ENCODE results near the gene ENKUR. TPM values are rescaled to one million over a fixed set of nuclear protein-coding genes. Genes with fewer than 3 reads are reported as not detected.

Gene ENKUR
- total RNA-seq, 1 donor from 2014 or later: not detected

DNA sequence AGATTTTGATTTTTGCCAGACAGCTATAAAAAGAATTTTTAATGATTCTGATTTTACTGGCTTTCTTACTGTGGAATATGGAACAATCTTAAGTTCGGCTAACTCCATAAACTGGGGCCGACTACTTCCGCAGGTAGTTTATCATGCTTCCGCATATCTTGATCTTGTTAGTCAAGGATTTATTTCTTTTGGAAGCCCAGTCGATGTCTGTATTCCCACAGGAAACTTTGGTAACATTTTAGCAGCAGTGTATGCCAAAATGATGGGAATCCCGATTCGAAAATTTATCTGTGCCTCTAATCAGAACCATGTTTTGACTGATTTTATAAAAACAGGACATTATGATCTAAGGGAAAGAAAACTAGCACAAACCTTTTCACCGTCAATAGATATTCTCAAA lies 8.6 kb upstream of the ENKUR start:
- TF ChIP-seq, protein P1, sequence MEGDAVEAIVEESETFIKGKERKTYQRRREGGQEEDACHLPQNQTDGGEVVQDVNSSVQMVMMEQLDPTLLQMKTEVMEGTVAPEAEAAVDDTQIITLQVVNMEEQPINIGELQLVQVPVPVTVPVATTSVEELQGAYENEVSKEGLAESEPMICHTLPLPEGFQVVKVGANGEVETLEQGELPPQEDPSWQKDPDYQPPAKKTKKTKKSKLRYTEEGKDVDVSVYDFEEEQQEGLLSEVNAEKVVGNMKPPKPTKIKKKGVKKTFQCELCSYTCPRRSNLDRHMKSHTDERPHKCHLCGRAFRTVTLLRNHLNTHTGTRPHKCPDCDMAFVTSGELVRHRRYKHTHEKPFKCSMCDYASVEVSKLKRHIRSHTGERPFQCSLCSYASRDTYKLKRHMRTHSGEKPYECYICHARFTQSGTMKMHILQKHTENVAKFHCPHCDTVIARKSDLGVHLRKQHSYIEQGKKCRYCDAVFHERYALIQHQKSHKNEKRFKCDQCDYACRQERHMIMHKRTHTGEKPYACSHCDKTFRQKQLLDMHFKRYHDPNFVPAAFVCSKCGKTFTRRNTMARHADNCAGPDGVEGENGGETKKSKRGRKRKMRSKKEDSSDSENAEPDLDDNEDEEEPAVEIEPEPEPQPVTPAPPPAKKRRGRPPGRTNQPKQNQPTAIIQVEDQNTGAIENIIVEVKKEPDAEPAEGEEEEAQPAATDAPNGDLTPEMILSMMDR (IDR thresholded peaks at IDR 0.05): no peak
- no peak for TF ChIP-seq EZH2phosphoT487 (IDR thresholded peaks at IDR 0.05)
- no peak for TF ChIP-seq EZH2 (IDR thresholded peaks at IDR 0.05)
- H3K27me3 Mint-ChIP-seq (ENCODE audit: insufficient read depth, low read depth): no peaks in the 10 kb centered on the region
- H3K4me1 Mint-ChIP-seq: no peaks in the 10 kb centered on the region
- Histone ChIP-seq H3K9me3 (ENCODE audit: low read depth) (no peaks in the 10 kb centered on the region), H3K9ac (no peak overlapping the region), H3K4me2 (no peak overlapping the region), H2AFZ (replicated peaks) (no peak overlapping the region), H3K79me2 (ENCODE audit: low read depth) (peaks cover 3% of the 10 kb centered on the region), H3K27me3 (no peaks in the 10 kb centered on the region), H3K4me1 (no peaks in the 10 kb centered on the region), H3K4me3 (no peak overlapping the region), H3K27ac (no peak overlapping the region), H3K36me3 (no peaks in the 10 kb centered on the region), H3F3A (ENCODE audit: low read depth) (no peaks in the 10 kb centered on the region), H4K20me1 (ENCODE audit: low read depth) (no peaks in the 10 kb centered on the region)
- H3K36me3 Mint-ChIP-seq: peaks cover 19% of the 10 kb centered on the region
- no peak overlapping the region for H3K27ac Mint-ChIP-seq
- H3K4me3 Mint-ChIP-seq: no peak overlapping the region
- DNase-seq (ENCODE audit: low spot score): no peak
- no peaks in the 10 kb centered on the region for H3K9me3 Mint-ChIP-seq

DNA sequence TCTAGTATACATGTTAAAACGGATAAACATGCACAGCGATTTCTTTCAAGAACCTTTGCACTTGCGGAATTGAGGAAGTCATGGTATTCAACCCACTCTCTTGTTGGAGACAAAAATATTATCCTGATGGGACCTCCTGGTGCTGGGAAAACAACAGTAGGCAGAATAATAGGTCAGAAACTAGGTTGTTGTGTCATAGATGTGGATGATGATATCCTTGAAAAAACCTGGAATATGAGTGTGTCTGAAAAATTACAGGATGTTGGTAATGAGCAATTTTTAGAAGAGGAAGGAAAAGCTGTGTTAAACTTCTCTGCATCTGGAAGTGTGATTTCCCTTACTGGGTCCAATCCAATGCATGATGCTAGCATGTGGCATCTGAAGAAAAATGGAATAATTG lies 7.3 kb upstream of the ENKUR start:
- H3K27ac Mint-ChIP-seq: no peak overlapping the region
- DNase-seq (ENCODE audit: low spot score): no peak

DNA sequence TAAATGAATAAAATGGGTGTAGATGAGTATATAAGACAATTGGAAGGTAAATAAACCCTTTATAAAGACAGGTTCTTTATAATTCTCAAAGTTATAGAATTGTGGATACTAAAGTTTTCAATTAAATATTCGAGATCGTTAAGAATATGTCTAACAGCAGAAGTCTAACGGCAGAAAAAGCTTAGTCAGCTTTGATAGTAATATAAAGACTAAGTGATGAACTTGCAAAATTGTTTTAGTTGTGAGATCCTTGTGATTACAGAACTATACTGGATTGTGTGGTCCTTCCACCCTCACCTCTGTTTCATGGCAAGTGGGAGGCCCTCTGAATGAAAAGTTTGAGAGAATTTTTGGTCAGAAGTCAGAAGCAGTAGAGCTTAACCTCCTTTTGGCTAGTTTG lies 2.7 kb upstream of the ENKUR start:
- Histone ChIP-seq H3K36me3 (no peaks in the 10 kb centered on the region), H3K27me3 (no peaks in the 10 kb centered on the region), H3K4me2 (no peak overlapping the region), H2AFZ (replicated peaks) (no peak overlapping the region), H3K4me3 (no peak overlapping the region), H4K20me1 (ENCODE audit: low read depth) (no peaks in the 10 kb centered on the region), H3K27ac (no peak overlapping the region), H3K9me3 (ENCODE audit: low read depth) (no peaks in the 10 kb centered on the region), H3K9ac (no peak overlapping the region), H3K79me2 (ENCODE audit: low read depth) (peaks cover 25% of the 10 kb centered on the region), H3F3A (ENCODE audit: low read depth) (peaks cover 26% of the 10 kb centered on the region), H3K4me1 (peaks cover 10% of the 10 kb centered on the region)
- H3K27ac Mint-ChIP-seq: no peak overlapping the region
- no peak overlapping the region for H3K4me3 Mint-ChIP-seq
- H3K9me3 Mint-ChIP-seq: no peaks in the 10 kb centered on the region
- H3K36me3 Mint-ChIP-seq: peaks cover 17% of the 10 kb centered on the region
- H3K4me1 Mint-ChIP-seq: peaks cover 28% of the 10 kb centered on the region
- DNase-seq (ENCODE audit: low spot score): no peak
- H3K27me3 Mint-ChIP-seq (ENCODE audit: insufficient read depth, low read depth): peaks cover 3% of the 10 kb centered on the region
- TF ChIP-seq, protein P1 (IDR thresholded peaks at IDR 0.05): no peak
- TF ChIP-seq EZH2 (IDR thresholded peaks at IDR 0.05) (no peak), EZH2phosphoT487 (IDR thresholded peaks at IDR 0.05) (no peak)

More for the DNA sequence above, 7.3 kb upstream of the ENKUR start:
- Histone ChIP-seq H3K4me1 (peaks cover under 1% of the 10 kb centered on the region), H4K20me1 (ENCODE audit: low read depth) (no peaks in the 10 kb centered on the region), H3K4me3 (no peak overlapping the region), H3K27me3 (no peaks in the 10 kb centered on the region), H3K27ac (no peak overlapping the region), H3K4me2 (no peak overlapping the region), H3K9me3 (ENCODE audit: low read depth) (no peaks in the 10 kb centered on the region), H3K9ac (no peak overlapping the region), H2AFZ (replicated peaks) (no peak overlapping the region), H3K36me3 (no peaks in the 10 kb centered on the region), H3K79me2 (ENCODE audit: low read depth) (peaks cover 16% of the 10 kb centered on the region), H3F3A (ENCODE audit: low read depth) (no peaks in the 10 kb centered on the region)
- no peak overlapping the region for H3K4me3 Mint-ChIP-seq
- H3K27me3 Mint-ChIP-seq (ENCODE audit: insufficient read depth, low read depth): no peaks in the 10 kb centered on the region
- H3K9me3 Mint-ChIP-seq: no peaks in the 10 kb centered on the region
- TF ChIP-seq, protein P1 (IDR thresholded peaks at IDR 0.05): no peak
- TF ChIP-seq EZH2 (IDR thresholded peaks at IDR 0.05) (no peak), EZH2phosphoT487 (IDR thresholded peaks at IDR 0.05) (no peak)
- H3K36me3 Mint-ChIP-seq: peaks cover 19% of the 10 kb centered on the region
- H3K4me1 Mint-ChIP-seq: no peaks in the 10 kb centered on the region

Data from neural progenitor cell (in vitro differentiated cells).